Memory B cell (primary cell): Measurements from ENCODE around the gene NHS.

Experiments
- ATAC-seq: fragments of 150-1000 bp; cut with Tn5 transposase; 2 replicates; pipeline ENCODE4 v1.10.0; 2021; ENCODE audit warnings: low read depth, mild to moderate bottlenecking, moderate library complexity
- DNase-seq, 2 donors: peaks; one replicate each; pipeline ENCODE4 v3.0.0; 2022; ENCODE audit warnings: low spot score in 2 of 2
- H3K27ac Mint-ChIP-seq: one replicate; pipeline ENCODE4 v1.8.0; 2022; ENCODE audit warnings: mild to moderate bottlenecking, moderate library complexity, mixed read lengths
- H3K27me3 Mint-ChIP-seq: one replicate; pipeline ENCODE4 v1.8.0; 2022; ENCODE audit warnings: mixed read lengths
- H3K36me3 Mint-ChIP-seq: one replicate; pipeline ENCODE4 v1.8.0; 2022; ENCODE audit warnings: mild to moderate bottlenecking, mixed read lengths
- H3K4me1 Mint-ChIP-seq: one replicate; pipeline ENCODE4 v1.8.0; 2022; ENCODE audit warnings: mixed read lengths
- H3K4me3 Mint-ChIP-seq: one replicate; pipeline ENCODE4 v1.8.0; 2022; ENCODE audit warnings: mild to moderate bottlenecking, moderate library complexity, mixed read lengths
- H3K9me3 Mint-ChIP-seq: one replicate; pipeline ENCODE4 v1.8.0; 2022; ENCODE audit warnings: mixed read lengths

NHS gene

DNA sequence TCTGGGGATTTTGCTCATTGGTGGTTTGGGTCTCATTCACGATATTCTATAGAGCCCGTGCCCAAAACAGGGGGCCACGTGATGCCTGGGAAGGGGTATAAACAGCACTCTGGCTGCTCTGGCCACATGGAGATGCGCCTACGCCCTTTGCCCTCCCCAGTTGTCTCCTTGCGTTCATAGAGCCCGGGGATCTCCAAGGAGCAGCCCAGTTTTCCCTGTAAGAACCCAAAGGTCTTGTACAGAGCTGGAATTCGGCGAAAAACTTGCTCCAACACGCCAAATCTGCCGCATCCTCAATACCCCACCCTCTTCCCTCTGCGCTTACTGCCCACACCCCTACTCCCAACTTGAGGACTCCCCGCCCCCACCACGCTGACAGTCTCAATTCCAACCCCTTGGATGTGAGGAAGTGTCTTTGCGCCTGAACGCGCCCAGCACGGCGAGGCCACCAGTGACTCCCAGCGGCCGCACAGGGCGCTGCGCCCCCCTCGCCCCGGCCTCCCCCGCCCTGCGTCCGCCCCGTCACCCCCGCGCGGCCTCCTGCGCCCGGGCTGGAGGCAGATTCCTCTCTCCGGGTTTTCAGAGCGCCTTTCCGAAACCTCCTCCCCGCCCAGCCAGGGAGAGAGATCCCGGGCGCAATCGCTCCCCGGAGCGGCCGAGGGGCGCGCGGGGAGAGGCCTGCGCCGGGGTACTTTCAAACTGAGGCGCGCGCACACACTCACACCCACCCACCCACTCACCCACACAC, at the start of gene NHS:
Gene NHS (plus strand): TSS at position 582 of the 748 bp plus-strand sequence. CDS start 558 bp downstream, outside the sequence.
- DNase-seq: no peak
- Mint-ChIP-seq H3K9me3 (peaks cover 5% of the 10 kb centered on the region), H3K4me1 (no peaks in the 10 kb centered on the region), H3K27me3 (peaks cover 6% of the 10 kb centered on the region), H3K36me3 (no peaks in the 10 kb centered on the region), H3K4me3 (no peak within 1 kb of the TSS), H3K27ac (no peak within 1 kb of the TSS)
- ATAC-seq: no peak

DNA sequence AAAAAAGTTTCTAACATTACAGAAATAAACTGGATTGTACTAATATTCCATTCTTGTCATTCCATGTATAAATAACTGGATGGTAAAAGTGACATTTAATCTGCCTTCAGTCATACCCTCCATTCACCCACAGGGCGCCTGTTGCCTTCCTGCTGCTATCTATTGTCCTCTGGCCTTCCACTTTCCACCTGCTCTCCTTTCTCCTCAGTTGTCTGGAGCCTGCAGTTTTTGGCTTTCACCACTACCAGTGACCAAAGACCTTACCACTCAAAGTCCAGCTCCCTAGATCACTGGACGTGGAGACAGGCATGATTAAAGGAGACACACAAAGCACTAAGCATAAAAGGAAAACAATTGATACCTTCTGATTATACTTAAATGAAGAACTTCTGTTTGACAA, 46.2 kb upstream of the NHS start:
- Mint-ChIP-seq H3K36me3 (no peaks in the 10 kb centered on the region), H3K27ac (no peak overlapping the region), H3K4me1 (no peaks in the 10 kb centered on the region), H3K4me3 (no peak overlapping the region), H3K9me3 (no peaks in the 10 kb centered on the region), H3K27me3 (no peaks in the 10 kb centered on the region)
- ATAC-seq (no peak), DNase-seq (no peak)

DNA sequence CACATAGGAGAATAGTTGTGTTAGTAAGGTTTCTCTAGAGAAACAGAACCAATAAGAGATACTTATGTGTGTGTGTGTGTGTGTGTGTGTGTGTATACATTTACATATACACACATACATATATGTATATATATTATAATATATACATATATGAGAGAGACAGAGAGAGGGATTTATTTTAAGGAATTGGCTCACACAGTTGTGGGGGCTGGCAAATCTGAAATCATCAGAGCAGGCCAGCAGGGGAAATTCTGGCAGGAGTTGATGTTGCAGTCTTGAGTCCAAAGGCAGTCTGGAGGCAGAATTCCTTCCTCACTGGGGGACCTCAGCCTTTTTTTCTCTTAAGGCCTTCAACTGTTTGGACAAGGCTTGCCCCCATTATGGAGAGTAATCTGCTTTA, 38.6 kb upstream of the NHS start:
- H3K9me3 Mint-ChIP-seq: no peaks in the 10 kb centered on the region
- ATAC-seq (no peak), DNase-seq (no peak)
- no peaks in the 10 kb centered on the region for H3K27me3 Mint-ChIP-seq
- H3K4me3 Mint-ChIP-seq: no peak overlapping the region
- no peaks in the 10 kb centered on the region for H3K4me1 Mint-ChIP-seq
- no peaks in the 10 kb centered on the region for H3K36me3 Mint-ChIP-seq
- H3K27ac Mint-ChIP-seq: no peak overlapping the region

DNA sequence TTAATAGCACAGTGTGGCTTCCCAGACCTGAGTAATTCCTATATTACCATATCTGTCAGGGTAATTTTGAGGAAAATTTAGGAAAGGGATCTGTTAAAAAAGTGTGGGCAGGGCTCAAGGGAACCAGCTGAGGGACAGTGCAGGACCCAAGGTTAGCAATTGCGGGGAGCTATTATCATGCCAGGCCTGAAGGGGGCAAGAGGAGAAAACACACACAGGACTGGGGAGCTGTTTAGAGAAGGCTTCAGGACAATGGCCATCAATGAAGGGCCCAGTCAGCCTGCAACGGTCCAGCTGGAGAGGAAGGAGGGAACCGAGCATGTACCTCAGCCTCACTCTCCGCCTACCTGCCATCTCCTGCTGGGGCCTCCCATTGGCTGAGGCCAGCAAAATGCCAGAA, 19.0 kb upstream of the NHS start:
- H3K9me3 Mint-ChIP-seq: peaks cover 3% of the 10 kb centered on the region

DNA sequence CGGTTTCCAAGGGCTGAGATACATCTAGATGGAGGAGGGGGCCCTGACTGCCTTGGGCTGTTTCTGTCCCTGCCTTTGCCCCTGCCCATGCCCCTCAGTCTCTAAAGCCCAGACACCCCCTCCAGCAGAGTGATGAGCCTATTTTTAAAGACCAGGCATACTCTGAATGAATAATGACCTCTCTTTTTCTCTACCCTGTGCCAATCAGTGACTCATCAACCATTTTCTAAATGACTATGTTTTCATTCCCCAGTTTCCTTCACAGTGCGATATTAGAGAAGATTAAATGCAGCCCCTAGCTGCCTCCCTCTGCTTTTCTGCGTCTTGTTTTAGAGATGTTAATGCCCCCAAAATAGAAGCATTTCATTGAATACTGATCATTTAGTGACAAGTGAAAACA, 15.5 kb upstream of the NHS start:
- Mint-ChIP-seq H3K27me3 (peaks cover 3% of the 10 kb centered on the region), H3K36me3 (no peaks in the 10 kb centered on the region), H3K27ac (no peak overlapping the region), H3K4me3 (no peak overlapping the region), H3K4me1 (no peaks in the 10 kb centered on the region), H3K9me3 (peaks cover 2% of the 10 kb centered on the region)
- DNase-seq (no peak), ATAC-seq (no peak)

More for the DNA sequence above, 19.0 kb upstream of the NHS start:
- Mint-ChIP-seq H3K27ac (no peak overlapping the region), H3K4me1 (no peaks in the 10 kb centered on the region), H3K36me3 (peaks cover 1% of the 10 kb centered on the region), H3K4me3 (no peak overlapping the region), H3K27me3 (peaks cover 5% of the 10 kb centered on the region)
- no peak for DNase-seq
- no peak for ATAC-seq

DNA sequence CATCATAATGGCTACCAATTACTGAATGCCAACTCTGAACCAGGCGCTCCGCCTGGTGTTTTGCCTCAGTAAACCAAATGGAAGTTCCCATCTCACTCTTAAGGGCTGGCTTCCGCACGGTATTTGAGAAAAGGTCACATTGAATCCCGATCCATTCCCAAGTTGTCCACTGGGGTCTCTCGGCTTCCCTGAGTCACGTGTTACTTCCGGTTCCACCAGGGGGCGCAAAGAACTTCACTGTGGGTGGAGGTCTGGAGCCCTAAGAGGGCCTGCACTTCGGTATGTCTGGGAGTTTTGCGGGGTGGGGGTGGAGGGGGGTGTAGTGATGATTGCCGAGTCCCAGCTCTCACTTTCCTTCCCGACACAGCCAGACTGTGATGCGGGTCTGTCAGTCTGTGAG, 13.4 kb upstream of the NHS start:
- no peaks in the 10 kb centered on the region for H3K4me1 Mint-ChIP-seq
- H3K9me3 Mint-ChIP-seq: peaks cover 2% of the 10 kb centered on the region
- ATAC-seq (no peak), DNase-seq (no peak)
- H3K36me3 Mint-ChIP-seq: no peaks in the 10 kb centered on the region
- H3K27me3 Mint-ChIP-seq: peaks cover 3% of the 10 kb centered on the region
- no peak overlapping the region for H3K4me3 Mint-ChIP-seq
- no peak overlapping the region for H3K27ac Mint-ChIP-seq

DNA sequence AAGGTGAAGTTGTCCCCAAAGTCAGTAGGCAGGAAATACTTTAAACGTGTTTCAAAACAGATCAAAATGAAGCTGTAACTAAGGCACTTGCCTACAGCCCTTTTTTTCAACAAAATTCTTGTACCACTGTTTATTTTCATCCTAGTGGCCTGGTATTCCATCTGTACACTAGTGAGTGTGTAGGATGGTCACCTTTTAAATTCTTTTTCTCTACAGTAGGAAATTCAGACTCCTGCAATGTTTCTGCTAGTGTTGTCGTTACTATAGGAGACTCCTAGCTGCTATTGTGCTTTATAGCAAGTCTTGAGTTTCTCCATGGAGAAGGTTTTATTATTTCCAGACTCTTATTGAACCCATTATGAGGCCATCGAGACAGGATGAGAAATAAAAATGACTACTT, 7.0 kb upstream of the NHS start:
- Mint-ChIP-seq H3K4me3 (no peak overlapping the region), H3K27me3 (no peaks in the 10 kb centered on the region), H3K4me1 (no peaks in the 10 kb centered on the region), H3K27ac (no peak overlapping the region), H3K9me3 (peaks cover under 1% of the 10 kb centered on the region), H3K36me3 (no peaks in the 10 kb centered on the region)
- DNase-seq (no peak), ATAC-seq (no peak)

DNA sequence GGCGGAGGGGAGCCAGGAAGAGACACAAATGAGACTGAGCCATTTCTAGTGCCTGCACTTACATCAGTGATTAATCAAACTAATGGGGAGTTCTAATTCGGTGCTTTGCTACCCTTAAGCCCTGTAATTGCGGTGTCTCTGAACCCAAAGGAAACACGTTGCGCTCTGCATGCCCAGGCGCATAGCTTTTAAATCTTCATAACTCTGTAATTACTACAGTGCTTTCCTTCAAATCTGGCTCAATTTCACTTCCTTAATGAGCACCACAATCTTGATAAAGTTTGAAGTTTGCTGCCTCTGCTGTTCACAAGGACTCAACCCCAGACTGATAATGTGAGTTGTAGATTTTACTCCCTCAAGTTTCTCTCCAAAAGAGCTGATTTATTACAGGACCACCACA, 5.7 kb upstream of the NHS start:
- Mint-ChIP-seq H3K9me3 (no peaks in the 10 kb centered on the region), H3K27me3 (no peaks in the 10 kb centered on the region), H3K27ac (no peak overlapping the region), H3K4me1 (no peaks in the 10 kb centered on the region), H3K4me3 (no peak overlapping the region), H3K36me3 (no peaks in the 10 kb centered on the region)
- ATAC-seq: no peak
- DNase-seq: no peak

DNA sequence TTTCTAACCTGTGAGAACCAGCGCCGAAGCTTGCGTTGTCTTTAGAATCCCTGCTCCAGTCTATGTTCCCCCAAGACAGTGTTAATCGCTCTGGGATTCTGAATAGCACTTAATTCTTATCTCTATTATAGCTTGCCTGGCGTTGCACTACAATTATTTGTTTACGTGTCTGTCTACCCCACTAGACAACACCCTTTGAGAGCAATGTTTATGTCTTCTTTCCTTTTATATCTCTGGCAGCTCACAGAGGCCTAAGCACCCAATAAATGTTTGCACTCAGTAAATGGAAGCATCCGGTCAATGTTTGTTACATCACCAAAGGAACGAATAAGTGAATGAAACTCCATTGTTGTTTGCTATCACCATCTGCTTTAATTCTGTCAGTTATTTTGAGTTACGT, 4.8 kb upstream of the NHS start:
- H3K27me3 Mint-ChIP-seq: no peaks in the 10 kb centered on the region
- ATAC-seq (no peak), DNase-seq (no peak)
- no peaks in the 10 kb centered on the region for H3K36me3 Mint-ChIP-seq
- H3K4me3 Mint-ChIP-seq: no peak overlapping the region
- H3K9me3 Mint-ChIP-seq: no peaks in the 10 kb centered on the region
- H3K4me1 Mint-ChIP-seq: no peaks in the 10 kb centered on the region
- no peak overlapping the region for H3K27ac Mint-ChIP-seq

DNA sequence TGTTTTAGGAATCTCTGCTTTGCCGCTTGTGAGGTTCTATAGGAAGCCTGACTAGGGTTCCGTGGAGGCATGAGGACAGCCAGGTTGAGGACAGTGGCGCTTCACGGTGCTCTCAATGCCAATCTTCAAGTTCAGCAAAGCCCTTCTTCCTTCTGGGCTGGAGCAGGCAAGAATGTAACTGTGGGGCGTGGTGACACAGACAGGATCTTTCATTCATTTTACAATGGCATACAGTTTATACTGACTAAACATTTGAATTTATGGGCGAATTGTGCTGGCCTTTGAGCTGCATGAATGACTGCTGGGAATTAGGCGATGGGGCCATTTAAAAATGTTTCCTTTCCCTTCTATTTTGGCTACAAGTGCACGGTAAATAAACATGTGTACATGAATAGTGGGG, 2.9 kb upstream of the NHS start:
- DNase-seq (no peak), ATAC-seq (no peak)
- no peaks in the 10 kb centered on the region for H3K4me1 Mint-ChIP-seq
- no peaks in the 10 kb centered on the region for H3K9me3 Mint-ChIP-seq
- no peak overlapping the region for H3K4me3 Mint-ChIP-seq
- H3K27ac Mint-ChIP-seq: no peak overlapping the region
- no peaks in the 10 kb centered on the region for H3K36me3 Mint-ChIP-seq
- H3K27me3 Mint-ChIP-seq: no peaks in the 10 kb centered on the region

DNA sequence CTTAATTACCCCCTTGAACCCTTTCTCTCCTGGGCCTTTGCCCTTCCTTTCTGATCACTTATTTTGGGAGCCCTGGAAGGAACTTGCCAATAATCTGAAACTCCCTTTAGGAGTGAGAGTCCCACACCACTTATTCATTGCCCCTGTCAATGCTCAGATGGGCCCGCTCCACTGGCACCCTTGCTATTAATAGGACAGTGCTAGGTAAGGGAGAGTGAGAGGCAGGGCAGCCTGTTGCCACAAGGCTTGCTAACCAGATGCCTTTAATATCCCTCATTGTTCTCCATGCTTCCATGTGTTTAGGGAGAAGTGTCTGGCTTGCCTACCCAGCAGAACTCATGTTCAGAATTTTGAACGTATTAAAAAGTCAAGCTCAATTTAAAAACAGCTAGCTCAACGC, 1.7 kb upstream of the NHS start:
- Mint-ChIP-seq H3K9me3 (peaks cover 1% of the 10 kb centered on the region), H3K27me3 (peaks cover 1% of the 10 kb centered on the region), H3K4me3 (no peak overlapping the region), H3K36me3 (no peaks in the 10 kb centered on the region), H3K4me1 (no peaks in the 10 kb centered on the region), H3K27ac (no peak overlapping the region)
- ATAC-seq (no peak), DNase-seq (no peak)

DNA sequence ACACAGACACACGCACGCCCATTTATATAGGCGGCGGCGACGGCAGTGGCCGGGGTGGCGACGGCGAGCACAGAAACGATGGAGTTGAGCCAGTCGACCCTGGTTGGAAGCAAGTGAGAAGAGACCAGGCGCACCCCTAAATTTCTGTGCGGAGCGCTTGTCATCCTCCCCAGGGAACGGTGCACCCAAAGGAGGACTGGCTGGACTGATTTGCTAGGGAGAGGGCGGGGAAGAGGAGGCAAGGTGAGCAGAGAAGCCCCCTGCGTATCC, 302 bp downstream of the NHS start:
- no peak overlapping the region for H3K27ac Mint-ChIP-seq
- H3K9me3 Mint-ChIP-seq: peaks cover 8% of the 10 kb centered on the region
- ATAC-seq (no peak), DNase-seq (no peak)
- no peaks in the 10 kb centered on the region for H3K4me1 Mint-ChIP-seq
- no peaks in the 10 kb centered on the region for H3K36me3 Mint-ChIP-seq
- peaks cover 6% of the 10 kb centered on the region for H3K27me3 Mint-ChIP-seq
- no peak overlapping the region for H3K4me3 Mint-ChIP-seq

DNA sequence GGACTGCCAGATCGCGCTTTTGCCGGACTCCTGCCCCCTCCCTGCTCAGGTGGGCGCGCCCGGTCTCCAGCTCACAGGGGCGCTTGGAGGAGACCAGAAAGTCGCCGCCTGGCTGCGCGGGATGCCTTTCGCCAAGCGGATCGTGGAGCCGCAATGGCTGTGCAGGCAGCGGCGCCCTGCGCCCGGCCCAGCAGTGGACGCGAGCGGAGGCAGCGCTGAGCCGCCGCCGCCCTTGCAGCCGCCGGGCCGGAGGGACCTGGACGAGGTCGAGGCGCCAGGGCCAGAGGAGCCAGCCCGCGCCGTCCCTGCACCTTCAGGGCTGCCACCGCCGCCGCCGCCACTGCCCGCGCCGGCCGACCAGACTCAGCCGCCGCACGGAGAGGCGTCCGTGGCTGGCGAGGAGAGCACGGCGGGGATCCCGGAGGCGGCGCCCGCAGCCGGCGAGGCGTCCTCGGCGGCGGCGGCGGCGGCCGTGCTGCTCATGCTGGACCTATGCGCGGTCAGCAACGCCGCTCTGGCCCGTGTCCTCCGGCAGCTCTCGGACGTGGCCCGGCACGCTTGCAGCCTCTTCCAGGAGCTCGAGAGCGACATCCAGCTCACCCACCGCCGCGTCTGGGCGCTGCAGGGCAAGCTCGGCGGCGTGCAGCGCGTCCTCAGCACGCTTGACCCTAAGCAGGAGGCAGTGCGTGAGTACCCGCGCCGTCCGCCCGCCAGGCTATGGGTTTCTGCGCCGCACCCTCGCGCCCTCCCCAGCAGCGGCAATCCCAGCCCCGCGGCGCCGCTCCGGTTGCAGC, 834 bp downstream of the NHS start:
- H3K9me3 Mint-ChIP-seq: peaks cover 12% of the 10 kb centered on the region
- no peak overlapping the region for H3K4me3 Mint-ChIP-seq
- no peaks in the 10 kb centered on the region for H3K4me1 Mint-ChIP-seq
- no peaks in the 10 kb centered on the region for H3K36me3 Mint-ChIP-seq
- no peak overlapping the region for H3K27ac Mint-ChIP-seq
- ATAC-seq (no peak), DNase-seq (no peak)
- peaks cover 7% of the 10 kb centered on the region for H3K27me3 Mint-ChIP-seq

DNA sequence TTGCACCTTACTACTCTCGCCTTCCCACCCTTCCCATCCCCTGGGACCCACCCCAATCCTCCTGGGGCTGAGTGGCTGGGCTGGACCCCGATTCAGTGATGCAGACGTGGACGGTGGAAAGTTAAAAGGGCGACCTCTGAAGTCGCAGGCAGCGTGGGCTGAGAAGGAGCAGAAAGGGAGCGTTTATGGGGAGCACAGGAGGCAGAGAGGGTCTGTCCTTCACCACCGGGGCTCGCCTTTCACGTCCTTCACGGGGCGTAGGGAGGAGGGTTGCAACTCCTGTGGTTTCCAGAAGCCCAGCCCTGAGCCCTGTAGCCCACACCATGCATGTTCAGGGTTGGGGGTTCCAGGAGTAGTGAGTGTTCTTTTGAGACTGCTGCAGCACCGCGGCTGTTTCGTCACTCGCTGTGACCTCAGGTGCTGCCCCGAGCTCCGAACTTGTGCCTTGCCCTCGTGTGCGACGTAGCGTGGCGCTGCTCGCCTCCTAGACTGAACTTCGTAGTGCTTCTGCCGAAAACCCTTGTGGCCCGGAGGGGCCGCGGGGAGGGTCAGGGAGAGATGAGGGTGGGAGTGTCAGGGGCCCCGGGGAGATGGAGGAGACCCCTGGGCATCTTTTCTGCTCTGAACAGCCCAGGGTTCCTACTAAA, 1.6 kb downstream of the NHS start:
- peaks cover 8% of the 10 kb centered on the region for H3K27me3 Mint-ChIP-seq
- no peak for ATAC-seq
- H3K9me3 Mint-ChIP-seq: peaks cover 13% of the 10 kb centered on the region
- DNase-seq: no peak
- no peaks in the 10 kb centered on the region for H3K4me1 Mint-ChIP-seq
- no peak overlapping the region for H3K4me3 Mint-ChIP-seq
- H3K36me3 Mint-ChIP-seq: no peaks in the 10 kb centered on the region
- no peak overlapping the region for H3K27ac Mint-ChIP-seq
